Lung (tissue), 12 donors: ENCODE measurements around the gene SEC24A. TPM values are rescaled to one million over a fixed set of nuclear protein-coding genes. Genes with fewer than 3 reads are reported as not detected.

Experiments
- ATAC-seq: fragments of 200-7000 bp; cut with Tn5 transposase; one replicate; pipeline ENCODE4 v1.9.1; 2020; ENCODE audit warnings: moderate number of reproducible peaks; ENCODE audit not compliant: insufficient read depth, low FRiP score
- DNase-seq, 3 donors: peaks; one replicate each; pipeline ENCODE4 v3.0.0-alpha.2; 2013 to 2017
- H3K27ac ChIP-seq, 2 donors: one replicate each; pipeline ENCODE4 v1.5.1; 2013; ENCODE audit warnings: mild to moderate bottlenecking in 2 of 2, moderate library complexity in 2 of 2, control low read depth in 1 of 2, inconsistent platforms in 1 of 2, low read depth in 1 of 2, low read length in 1 of 2
- H3K27me3 ChIP-seq, 3 donors: one replicate each; pipeline ENCODE4 v1.5.1; 2013; ENCODE audit warnings: low read length in 2 of 3; ENCODE audit not compliant: control insufficient read depth in 3 of 3, insufficient read depth in 3 of 3
- H3K36me3 ChIP-seq, 4 donors: one replicate each; pipeline ENCODE4 v1.5.1; 2013; ENCODE audit warnings: low read length in 4 of 4, mild to moderate bottlenecking in 1 of 4, moderate library complexity in 1 of 4; ENCODE audit not compliant: control insufficient read depth in 4 of 4, insufficient read depth in 4 of 4
- H3K4me1 ChIP-seq, 5 donors: one replicate each; pipeline ENCODE4 v1.5.1; 2013; ENCODE audit warnings: low read length in 5 of 5, mild to moderate bottlenecking in 2 of 5, moderate library complexity in 1 of 5; ENCODE audit not compliant: control insufficient read depth in 5 of 5, insufficient read depth in 5 of 5
- H3K4me3 ChIP-seq: one replicate; pipeline ENCODE4 v1.5.1; 2013; ENCODE audit warnings: mild to moderate bottlenecking, control low read depth, moderate library complexity
- H3K9ac ChIP-seq, 2 donors: one replicate each; pipeline ENCODE4 v1.5.1; 2013; ENCODE audit warnings: low read length in 2 of 2, control low read depth in 1 of 2; ENCODE audit not compliant: insufficient read depth in 1 of 2
- H3K9me3 ChIP-seq, 4 donors: one replicate each; pipeline ENCODE4 v1.5.1; 2013; ENCODE audit warnings: low read length in 3 of 4, mild to moderate bottlenecking in 1 of 4, moderate library complexity in 1 of 4; ENCODE audit not compliant: control insufficient read depth in 4 of 4, insufficient read depth in 3 of 4
- CTCF ChIP-seq: IDR thresholded peaks from 2 replicates; pipeline ENCODE4 v1.5.1; 2012; ENCODE audit warnings: mild to moderate bottlenecking; ENCODE audit errors: control extremely low read depth, extremely low read depth
- WGBS, 2 donors: extraction: QIAGEN DNeasy Blood & Tissue Kit; methylation state at CpG; one replicate each; pipeline ENCODE4 v1.1.7; 2013; 5-methylcytosine and 5-hydroxymethylcytosine counted together
- polyA plus RNA-seq, 2 donors: library from polyadenylated mRNA; stranded (reverse); fragments of 200-250 nt; gene quantifications; one replicate each; pipeline ENCODE4 v1.2.1, GENCODE V29; 2013
- total RNA-seq, 2 donors: library from RNA; depleted of rRNA in 1 of 2; stranded (reverse); fragments of >200 nt in 1 of 2; gene quantifications; one replicate each; pipeline ENCODE4 v1.2.1, GENCODE V29; 2014 to 2021
- donor health status: control.
- donor health status: control.
- donor health status: Bipolar disorder and iron deficiency.
- donor health status: healthy.
- donor health status: DM: yes; HTN: yes; CAD: no.

Gene SEC24A
- total and polyA plus RNA-seq, 4 donors, result 3.3 to 23.8 (median 14.8) TPM

GRCh38 chr5:134735243-134735642 is 86.7 kb downstream of the SEC24A start:
- peaks cover 0 to 14% (median 2%) of the 10 kb centered on the region in 5 donors for H3K4me1 ChIP-seq
- 61 to 70% methylated on average over 4 of the region's 4 CpGs for WGBS, 2 donors
- H3K27me3 ChIP-seq, result no peaks in the 10 kb centered on the region
- no peak for TF ChIP-seq CTCF
- ATAC-seq (no peak), DNase-seq (no peak)
- no peak overlapping the region for H3K27ac ChIP-seq
- H3K9ac ChIP-seq, result no peak overlapping the region
- no peaks in the 10 kb centered on the region for H3K9me3 ChIP-seq
- H3K4me3 ChIP-seq, result no peak overlapping the region
- H3K36me3 ChIP-seq, result no peaks in the 10 kb centered on the region

GRCh38 chr5:134736173-134736812 is 87.7 kb downstream of the SEC24A start:
- ATAC-seq, result no peak
- Histone ChIP-seq H3K9ac (no peak overlapping the region), H3K4me1 (peaks cover 0 to 15% (median 3%) of the 10 kb centered on the region in 5 donors), H3K27ac (no peak overlapping the region), H3K4me3 (no peak overlapping the region), H3K36me3 (peaks cover 0 to 5% (median under 1%) of the 10 kb centered on the region in 4 donors), H3K27me3 (no peaks in the 10 kb centered on the region), H3K9me3 (no peaks in the 10 kb centered on the region)
- no peak for DNase-seq
- 30 to 43% methylated on average over 2 of the region's 2 CpGs for WGBS, 2 donors
- TF ChIP-seq CTCF, result no peak

- peak; percentile 38 for TF ChIP-seq CTCF
- Histone ChIP-seq H3K4me3 (peak within 1 kb of the TSS; percentile 94), H3K27ac (peak within 1 kb of the TSS; percentile 89 to 99), H3K9me3 (no peaks in the 10 kb centered on the region), H3K4me1 (peaks cover 0 to 15% (median 3%) of the 10 kb centered on the region in 5 donors), H3K27me3 (no peaks in the 10 kb centered on the region), H3K36me3 (peaks cover 0 to 5% (median 4%) of the 10 kb centered on the region in 4 donors), H3K9ac (peak within 1 kb of the TSS; percentile 94 to 97)
- DNase-seq, result peak; percentile 99
- peak; percentile 99 for ATAC-seq
- WGBS, 2 donors, result 0% methylated on average over 53 to 66 of the region's 66 CpGs
These were observed 89.8 kb downstream of the SEC24A start, which contains the start of gene CAMLG for GRCh38 chr5:134738133-134738962. Gene CAMLG (plus strand): TSS chr5:134738548. CDS start chr5:134738621, 73 bp downstream.
